Kidney (tissue), 14 donors: ENCODE results near the gene ARHGEF12. TPM values are rescaled to one million over a fixed set of nuclear protein-coding genes. Genes with fewer than 3 reads are reported as not detected.

Experiments used
- DNase-seq, 5 donors: peaks; one replicate each; pipeline ENCODE4 v3.0.0-alpha.2; 2013 to 2020
- FAIRE-seq: peaks from 2 replicates; lab custom pipeline; 2012; peaks lifted over from hg19 to GRCh38; lab: Jason Lieb, UNC
- H3K27ac ChIP-seq, 2 donors: one replicate each; pipeline ENCODE4 v1.7.0; 2013; ENCODE audit warnings: low read depth in 2 of 2, low read length in 2 of 2, inconsistent platforms in 1 of 2
- H3K27me3 ChIP-seq: one replicate; pipeline ENCODE4 v1.7.1; 2013; ENCODE audit warnings: low read length, inconsistent platforms; ENCODE audit not compliant: control insufficient read depth, insufficient read depth
- H3K36me3 ChIP-seq, 3 donors: one replicate each; pipeline versions ENCODE4 v1.7.0 to v1.7.1; 2013; ENCODE audit warnings: low read length in 3 of 3, control low read depth in 1 of 3, inconsistent platforms in 1 of 3; ENCODE audit not compliant: insufficient read depth in 3 of 3, control insufficient read depth in 2 of 3
- H3K4me1 ChIP-seq, 3 donors: one replicate each; pipeline versions ENCODE4 v1.7.0 to v1.7.1; 2013; ENCODE audit warnings: low read length in 3 of 3, inconsistent platforms in 1 of 3, low read depth in 1 of 3; ENCODE audit not compliant: control insufficient read depth in 2 of 3, insufficient read depth in 2 of 3
- H3K4me3 ChIP-seq, 3 donors: one replicate each; pipeline versions ENCODE4 v1.7.0 to v1.8.1; 2013; ENCODE audit warnings: low read length in 3 of 3, control low read depth in 1 of 3, inconsistent platforms in 1 of 3
- H3K9ac ChIP-seq, 3 donors: one replicate each; pipeline versions ENCODE4 v1.7.0 to v1.7.1; 2013; ENCODE audit warnings: low read length in 3 of 3, control low read depth in 1 of 3, inconsistent platforms in 1 of 3
- H3K9me3 ChIP-seq, 3 donors: one replicate each; pipeline versions ENCODE4 v1.7.0 to v1.7.1; 2013; ENCODE audit warnings: low read length in 3 of 3, control low read depth in 1 of 3, inconsistent platforms in 1 of 3; ENCODE audit not compliant: control insufficient read depth in 2 of 3, insufficient read depth in 1 of 3
- intact Hi-C: fragments of 100-400 bp; cut with DNase I; formaldehyde crosslinking; loops from one replicate; pipeline ENCODE4 v1.11.1; 2022
- polyA plus RNA-seq: library from polyadenylated mRNA; stranded (reverse); fragments of 350-450 nt; fragmentation: Illumina TruSeq; extraction: RNeasy Lipid Tissue Mini Kit (QIAGEN cat#74804); gene quantifications from one replicate; pipeline ENCODE4 v1.2.3, GENCODE V29; 2014; ENCODE audit warnings: low read depth, low replicate concordance; ENCODE audit not compliant: insufficient read depth
- total RNA-seq: library from RNA; stranded (reverse); fragmentation: NEBNext Ultra II Directional; extraction: Animal tissue kit (Norgen Biotek cat#: 25700); gene quantifications from one replicate; pipeline ENCODE4 v1.2.1, GENCODE V29; 2021
- TF ChIP-seq, protein P1 (sequence below): IDR thresholded peaks from 3 replicates; pipeline ENCODE4 v1.5.1; 2012; ENCODE audit warnings: mild to moderate bottlenecking, moderate library complexity, borderline replicate concordance; ENCODE audit not compliant: insufficient read depth; ENCODE audit errors: extremely low read depth
- donor health status: control.
- donor health status: control.
- donor health status: control.
- donor health status: control.
- donor health status: control.
- donor health status: DM: yes; HTN: yes; CAD: no.
- donor health status: Normal renal cell carcinoma (clear cell type).

The ARHGEF12 gene
- total and polyA plus RNA-seq, 2 donors from 2014 or later, result 21.1 to 161 TPM

DNA sequence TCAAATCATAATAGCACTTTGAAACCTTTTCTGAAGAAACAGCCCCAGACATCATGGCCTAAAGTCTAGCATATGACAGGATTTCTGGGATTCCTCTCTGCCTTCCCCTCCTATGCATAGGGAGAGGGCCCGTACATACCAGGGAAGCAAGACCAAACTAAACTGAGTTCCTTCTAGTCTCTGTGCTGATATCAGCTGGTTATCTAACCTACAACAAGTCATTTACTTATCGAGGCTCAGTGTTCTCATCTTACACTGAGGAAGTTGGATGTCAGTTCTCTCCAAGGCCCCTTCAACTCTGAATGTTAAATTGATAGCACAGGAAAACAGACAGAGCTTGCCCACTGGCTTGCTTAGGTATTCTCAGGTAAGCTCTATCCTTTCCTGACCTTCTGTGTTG lies 158.4 kb downstream of the ARHGEF12 start:
- Histone ChIP-seq H3K27ac (no peak overlapping the region), H3K4me3 (no peak overlapping the region), H3K4me1 (no peaks in the 10 kb centered on the region), H3K9ac (no peak overlapping the region), H3K36me3 (no peaks in the 10 kb centered on the region), H3K9me3 (no peaks in the 10 kb centered on the region), H3K27me3 (no peaks in the 10 kb centered on the region)
- FAIRE-seq (no peak), DNase-seq (no peak)
- intact Hi-C loops, result no loop called here
- TF ChIP-seq, protein P1, sequence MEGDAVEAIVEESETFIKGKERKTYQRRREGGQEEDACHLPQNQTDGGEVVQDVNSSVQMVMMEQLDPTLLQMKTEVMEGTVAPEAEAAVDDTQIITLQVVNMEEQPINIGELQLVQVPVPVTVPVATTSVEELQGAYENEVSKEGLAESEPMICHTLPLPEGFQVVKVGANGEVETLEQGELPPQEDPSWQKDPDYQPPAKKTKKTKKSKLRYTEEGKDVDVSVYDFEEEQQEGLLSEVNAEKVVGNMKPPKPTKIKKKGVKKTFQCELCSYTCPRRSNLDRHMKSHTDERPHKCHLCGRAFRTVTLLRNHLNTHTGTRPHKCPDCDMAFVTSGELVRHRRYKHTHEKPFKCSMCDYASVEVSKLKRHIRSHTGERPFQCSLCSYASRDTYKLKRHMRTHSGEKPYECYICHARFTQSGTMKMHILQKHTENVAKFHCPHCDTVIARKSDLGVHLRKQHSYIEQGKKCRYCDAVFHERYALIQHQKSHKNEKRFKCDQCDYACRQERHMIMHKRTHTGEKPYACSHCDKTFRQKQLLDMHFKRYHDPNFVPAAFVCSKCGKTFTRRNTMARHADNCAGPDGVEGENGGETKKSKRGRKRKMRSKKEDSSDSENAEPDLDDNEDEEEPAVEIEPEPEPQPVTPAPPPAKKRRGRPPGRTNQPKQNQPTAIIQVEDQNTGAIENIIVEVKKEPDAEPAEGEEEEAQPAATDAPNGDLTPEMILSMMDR, result no peak

DNA sequence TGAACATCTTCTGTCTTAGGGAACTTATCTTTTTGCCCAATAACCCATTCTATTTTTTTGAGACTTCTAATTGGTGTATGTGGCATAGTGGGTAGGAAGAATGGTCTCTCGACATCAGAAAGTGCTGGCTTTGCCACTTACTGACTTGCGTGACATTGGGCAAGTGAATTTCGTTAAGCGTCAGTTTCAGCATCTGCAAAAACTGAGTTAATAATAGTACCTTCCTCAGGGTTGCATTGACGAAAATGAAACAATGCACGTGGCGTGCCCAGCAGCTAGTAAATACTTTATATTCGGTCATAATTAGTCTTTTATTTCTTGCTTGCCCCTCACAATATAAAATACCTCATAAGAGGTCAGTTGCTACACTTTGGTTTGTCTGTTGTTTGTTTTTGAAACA lies 162.9 kb downstream of the ARHGEF12 start:
- Histone ChIP-seq H3K9ac (no peak overlapping the region), H3K36me3 (no peaks in the 10 kb centered on the region), H3K27me3 (no peaks in the 10 kb centered on the region), H3K9me3 (no peaks in the 10 kb centered on the region), H3K4me3 (no peak overlapping the region), H3K4me1 (no peaks in the 10 kb centered on the region), H3K27ac (no peak overlapping the region)
- no peak for FAIRE-seq
- intact Hi-C loops, result no loop called here
- no peak for DNase-seq
- TF ChIP-seq, protein P1, result no peak

DNA sequence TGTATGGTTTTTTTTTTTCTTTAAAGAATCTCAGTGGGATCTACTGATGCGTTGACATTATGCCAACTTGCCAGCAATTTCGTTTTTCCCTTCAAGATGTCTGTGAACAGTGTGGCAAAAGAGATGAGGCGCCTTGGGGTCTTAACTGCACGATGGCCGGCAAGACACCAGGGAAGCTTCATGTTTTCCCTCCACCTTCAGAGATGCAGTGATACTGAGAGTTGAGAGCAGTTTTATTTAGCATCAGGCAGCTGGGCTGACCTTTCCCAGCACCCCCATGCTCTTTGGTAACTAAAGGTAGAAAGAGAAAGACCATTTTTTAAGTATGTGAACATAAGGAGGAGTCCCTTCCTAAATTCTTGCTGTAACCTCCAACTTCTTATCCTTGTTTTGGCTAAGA lies 163.6 kb downstream of the ARHGEF12 start:
- Histone ChIP-seq H3K9ac (no peak overlapping the region), H3K27me3 (no peaks in the 10 kb centered on the region), H3K36me3 (no peaks in the 10 kb centered on the region), H3K9me3 (no peaks in the 10 kb centered on the region), H3K4me3 (no peak overlapping the region), H3K4me1 (no peaks in the 10 kb centered on the region), H3K27ac (no peak overlapping the region)
- FAIRE-seq (no peak), DNase-seq (no peak)
- TF ChIP-seq, protein P1, result no peak
- intact Hi-C loops, result no loop called here
